H9 (cell line): ENCODE results near the gene CCDC91. TPM values are rescaled to one million over a fixed set of nuclear protein-coding genes. Genes with fewer than 3 reads are reported as not detected.

Source experiments
- DNase-seq: peaks from one replicate; pipeline ENCODE4 v3.0.0-alpha.2; 2017
- H2AFZ ChIP-seq: one replicate; pipeline ENCODE4 v1.6.1; 2013; ENCODE audit warnings: mild to moderate bottlenecking, low read length, control low read depth, moderate library complexity
- H2AK5ac ChIP-seq: 2 replicates; pipeline ENCODE4 v1.6.1; 2013; ENCODE audit warnings: low read length, control low read depth, mixed read lengths; ENCODE audit not compliant: insufficient read length
- H2BK120ac ChIP-seq: one replicate; pipeline ENCODE4 v1.6.1; 2013; ENCODE audit warnings: low read depth, mild to moderate bottlenecking, low read length, control low read depth, inconsistent platforms; ENCODE audit not compliant: poor library complexity, severe bottlenecking
- H2BK12ac ChIP-seq: 2 replicates; pipeline ENCODE4 v1.6.1; 2013; ENCODE audit warnings: low read length, control low read depth, mixed read lengths, low read depth; ENCODE audit not compliant: insufficient read length
- H2BK15ac ChIP-seq: 2 replicates; pipeline ENCODE4 v1.6.1; 2013; ENCODE audit warnings: low read depth, low read length, control low read depth
- H2BK20ac ChIP-seq: one replicate; pipeline ENCODE4 v1.6.1; 2013; ENCODE audit warnings: low read depth, mild to moderate bottlenecking, low read length, control low read depth, inconsistent platforms; ENCODE audit not compliant: poor library complexity, severe bottlenecking
- H2BK5ac ChIP-seq: 2 replicates; pipeline ENCODE4 v1.6.1; 2013; ENCODE audit warnings: low read length, control low read depth, mixed read lengths; ENCODE audit not compliant: insufficient read length
- H3K14ac ChIP-seq: 2 replicates; pipeline ENCODE4 v1.6.1; 2013; ENCODE audit warnings: low read length, control low read depth; ENCODE audit not compliant: insufficient read depth
- H3K18ac ChIP-seq: 2 replicates; pipeline ENCODE4 v1.6.1; 2013; ENCODE audit warnings: low read depth, mild to moderate bottlenecking, mixed read lengths, low read length, control low read depth; ENCODE audit not compliant: insufficient read length
- H3K23ac ChIP-seq: 2 replicates; pipeline ENCODE4 v1.6.1; 2013; ENCODE audit warnings: low read length, control low read depth, mixed read lengths, low read depth; ENCODE audit not compliant: insufficient read length
- H3K23me2 ChIP-seq: 2 replicates; pipeline ENCODE4 v1.6.1; 2013; ENCODE audit warnings: low read depth, mild to moderate bottlenecking, mixed read lengths, low read length, control low read depth; ENCODE audit not compliant: insufficient read length, poor library complexity, severe bottlenecking
- H3K27ac ChIP-seq: 2 replicates; pipeline ENCODE4 v1.5.1; 2013; ENCODE audit warnings: low read length, control low read depth, mixed read lengths, low read depth; ENCODE audit not compliant: insufficient read length
- H3K27me3 ChIP-seq: 2 replicates; pipeline ENCODE4 v1.6.1; 2013; ENCODE audit warnings: low read length, control low read depth, inconsistent platforms; ENCODE audit not compliant: insufficient read depth
- H3K4ac ChIP-seq: 2 replicates; pipeline ENCODE4 v1.6.1; 2013; ENCODE audit warnings: low read depth, mild to moderate bottlenecking, control low read depth, inconsistent platforms, low read length, moderate library complexity
- H3K4me1 ChIP-seq: 2 replicates; pipeline ENCODE4 v1.6.1; 2013; ENCODE audit warnings: low read length, control low read depth, inconsistent platforms; ENCODE audit not compliant: insufficient read depth
- H3K4me2 ChIP-seq: 2 replicates; pipeline ENCODE4 v1.6.1; 2013; ENCODE audit warnings: low read length, control low read depth, mixed read lengths; ENCODE audit not compliant: insufficient read length, insufficient read depth
- H3K56ac ChIP-seq: 2 replicates; pipeline ENCODE4 v1.6.1; 2013; ENCODE audit warnings: low read depth, mild to moderate bottlenecking, mixed read lengths, low read length, control low read depth; ENCODE audit not compliant: insufficient read length
- H3K79me1 ChIP-seq: 2 replicates; pipeline ENCODE4 v1.6.1; 2013; ENCODE audit warnings: low read depth, mild to moderate bottlenecking, moderate library complexity, low read length, control low read depth, inconsistent platforms; ENCODE audit not compliant: insufficient read depth, poor library complexity, severe bottlenecking
- H3K79me2 ChIP-seq: 2 replicates; pipeline ENCODE4 v1.6.1; 2013; ENCODE audit warnings: low read length, control low read depth, inconsistent platforms; ENCODE audit not compliant: insufficient read depth
- H3K9ac ChIP-seq: 2 replicates; pipeline ENCODE4 v1.6.1; 2013; ENCODE audit warnings: low read length, control low read depth, mixed read lengths; ENCODE audit not compliant: insufficient read length; ENCODE audit errors: extremely low read depth
- H3K9me3 ChIP-seq: one replicate; pipeline ENCODE4 v1.6.1; 2013; ENCODE audit warnings: low read depth, low read length, inconsistent platforms; ENCODE audit not compliant: control insufficient read depth
- H3T11ph ChIP-seq: one replicate; pipeline ENCODE4 v1.6.1; 2013; ENCODE audit warnings: mild to moderate bottlenecking, low read length, control low read depth, inconsistent platforms
- H4K20me1 ChIP-seq: one replicate; pipeline ENCODE4 v1.6.1; 2013; ENCODE audit not compliant: control insufficient read depth, insufficient read length, insufficient read depth
- H4K5ac ChIP-seq: 2 replicates; pipeline ENCODE4 v1.6.1; 2013; ENCODE audit warnings: low read depth, mild to moderate bottlenecking, mixed read lengths, low read length, control low read depth; ENCODE audit not compliant: insufficient read length
- H4K8ac ChIP-seq: replicated peaks from 2 replicates; pipeline ENCODE4 v1.6.1; 2013; ENCODE audit warnings: low read length, control low read depth, mixed read lengths, low read depth; ENCODE audit not compliant: insufficient read length
- H4K91ac ChIP-seq: 2 replicates; pipeline ENCODE4 v1.6.1; 2013; ENCODE audit warnings: low read depth, mild to moderate bottlenecking, moderate library complexity, mixed read lengths, low read length, control low read depth; ENCODE audit not compliant: insufficient read length
- H3K27ac Mint-ChIP-seq, 3 experiments: 2 replicates in 2 of 3; 3 replicates in 1 of 3; pipeline ENCODE4 v1.8.0; 2020 to 2021; ENCODE audit warnings: mixed read lengths in 3 of 3, mild to moderate bottlenecking in 1 of 3, moderate library complexity in 1 of 3
- H3K27me3 Mint-ChIP-seq: 2 replicates; pipeline ENCODE4 v1.8.0; 2021; ENCODE audit warnings: low read depth, mild to moderate bottlenecking, moderate library complexity, mixed read lengths
- H3K36me3 Mint-ChIP-seq, 3 experiments: 2 replicates in 2 of 3; 3 replicates in 1 of 3; pipeline ENCODE4 v1.8.0; 2020 to 2021; ENCODE audit warnings: low read depth in 3 of 3, mixed read lengths in 3 of 3; ENCODE audit not compliant: insufficient read depth in 1 of 3
- H3K4me1 Mint-ChIP-seq, 2 experiments: 2 replicates each; pipeline ENCODE4 v1.8.0; 2020; ENCODE audit warnings: mixed read lengths in 2 of 2
- H3K4me3 Mint-ChIP-seq, 2 experiments: 2 replicates in 1 of 2; 3 replicates in 1 of 2; pipeline ENCODE4 v1.8.0; 2020 to 2021; ENCODE audit warnings: mild to moderate bottlenecking in 2 of 2, mixed read lengths in 2 of 2, moderate library complexity in 1 of 2
- H3K9me3 Mint-ChIP-seq, 2 experiments: 2 replicates in 1 of 2; 3 replicates in 1 of 2; pipeline ENCODE4 v1.8.0; 2020; ENCODE audit warnings: mild to moderate bottlenecking in 2 of 2, mixed read lengths in 2 of 2, moderate library complexity in 1 of 2
- WGBS: extraction: QIAGEN DNeasy Blood & Tissue Kit; methylation state at CpG from one replicate; pipeline ENCODE4 v1.1.7; 2013; ENCODE audit warnings: missing lambda C conversion rate, low lambda C conversion rate, mixed read lengths; ENCODE audit not compliant: insufficient read length; ENCODE audit errors: extremely low coverage; 5-methylcytosine and 5-hydroxymethylcytosine counted together
- total RNA-seq: library from RNA; stranded (reverse); gene quantifications from 2 replicates; pipeline ENCODE4 v1.2.1, GENCODE V29; 2021
- TF ChIP-seq, protein P1 (sequence below): fragments of 200-600 bp; sonication (generic); conservative IDR thresholded peaks from 3 replicates; pipeline ENCODE4 v1.8.0; 2021; ENCODE audit warnings: antibody characterized with exemption, mild to moderate bottlenecking

CCDC91 gene
- total RNA-seq, 1 experiment from 2014 or later, result 22.7 TPM

GRCh38 chr12:28383368-28383767, 193.1 kb downstream of the CCDC91 start:
- peaks cover 7 to 11% of the 10 kb centered on the region in 2 experiments; a peak in 4 of 5 replicates for H3K9me3 Mint-ChIP-seq
- H3K36me3 Mint-ChIP-seq, result peaks cover 5 to 20% (median 19%) of the 10 kb centered on the region in 3 experiments
- peaks cover 7 to 14% of the 10 kb centered on the region in 2 experiments for H3K4me1 Mint-ChIP-seq
- Histone ChIP-seq H3K14ac (no peak overlapping the region), H4K20me1 (no peaks in the 10 kb centered on the region), H4K8ac (no peak overlapping the region), H3K23me2 (no peaks in the 10 kb centered on the region), H2AFZ (no peak overlapping the region), H2BK15ac (no peak overlapping the region), H3K79me1 (no peaks in the 10 kb centered on the region), H3K9me3 (no peaks in the 10 kb centered on the region), H3K4me2 (no peak overlapping the region), H3K56ac (no peak overlapping the region), H2BK5ac (no peak overlapping the region), H3K27ac (no peak overlapping the region), H2BK12ac (no peak overlapping the region), H3K23ac (no peak overlapping the region), H2AK5ac (no peak overlapping the region), H4K91ac (no peak overlapping the region), H2BK120ac (no peak overlapping the region), H3K27me3 (no peaks in the 10 kb centered on the region), H3K4me1 (no peaks in the 10 kb centered on the region), H4K5ac (no peak overlapping the region), H3K9ac (no peak overlapping the region), H3K4ac (no peak overlapping the region), H3K18ac (no peak overlapping the region), H3T11ph (no peak overlapping the region), H3K79me2 (no peaks in the 10 kb centered on the region), H2BK20ac (no peak overlapping the region)
- no peak overlapping the region for H3K4me3 Mint-ChIP-seq
- no peak for DNase-seq
- no peak overlapping the region for H3K27ac Mint-ChIP-seq
- H3K27me3 Mint-ChIP-seq, result no peaks in the 10 kb centered on the region
- no CpG with 5 or more reads among the region's 1 CpG for WGBS
- TF ChIP-seq, protein P1, sequence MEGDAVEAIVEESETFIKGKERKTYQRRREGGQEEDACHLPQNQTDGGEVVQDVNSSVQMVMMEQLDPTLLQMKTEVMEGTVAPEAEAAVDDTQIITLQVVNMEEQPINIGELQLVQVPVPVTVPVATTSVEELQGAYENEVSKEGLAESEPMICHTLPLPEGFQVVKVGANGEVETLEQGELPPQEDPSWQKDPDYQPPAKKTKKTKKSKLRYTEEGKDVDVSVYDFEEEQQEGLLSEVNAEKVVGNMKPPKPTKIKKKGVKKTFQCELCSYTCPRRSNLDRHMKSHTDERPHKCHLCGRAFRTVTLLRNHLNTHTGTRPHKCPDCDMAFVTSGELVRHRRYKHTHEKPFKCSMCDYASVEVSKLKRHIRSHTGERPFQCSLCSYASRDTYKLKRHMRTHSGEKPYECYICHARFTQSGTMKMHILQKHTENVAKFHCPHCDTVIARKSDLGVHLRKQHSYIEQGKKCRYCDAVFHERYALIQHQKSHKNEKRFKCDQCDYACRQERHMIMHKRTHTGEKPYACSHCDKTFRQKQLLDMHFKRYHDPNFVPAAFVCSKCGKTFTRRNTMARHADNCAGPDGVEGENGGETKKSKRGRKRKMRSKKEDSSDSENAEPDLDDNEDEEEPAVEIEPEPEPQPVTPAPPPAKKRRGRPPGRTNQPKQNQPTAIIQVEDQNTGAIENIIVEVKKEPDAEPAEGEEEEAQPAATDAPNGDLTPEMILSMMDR, result no peak
